ENCODE data around the gene HAT1.

Gene HAT1

GRCh38 chr2:171921970-171922229, 361 bp upstream of the HAT1 start:
- no peak for DNase-seq (ENCODE audit: low read depth)

GRCh38 chr2:171923206-171923605, 945 bp downstream of the HAT1 start:
- DNase-seq (ENCODE audit: low read depth) = no peak

- DNase-seq (ENCODE audit: low read depth) = no peak
Measured at GRCh38 chr2:171924170-171924942, 2.1 kb downstream of the HAT1 start.

GRCh38 chr2:171930385-171930784, 8.1 kb downstream of the HAT1 start:
- no peak for DNase-seq (ENCODE audit: low read depth)

DNA sequence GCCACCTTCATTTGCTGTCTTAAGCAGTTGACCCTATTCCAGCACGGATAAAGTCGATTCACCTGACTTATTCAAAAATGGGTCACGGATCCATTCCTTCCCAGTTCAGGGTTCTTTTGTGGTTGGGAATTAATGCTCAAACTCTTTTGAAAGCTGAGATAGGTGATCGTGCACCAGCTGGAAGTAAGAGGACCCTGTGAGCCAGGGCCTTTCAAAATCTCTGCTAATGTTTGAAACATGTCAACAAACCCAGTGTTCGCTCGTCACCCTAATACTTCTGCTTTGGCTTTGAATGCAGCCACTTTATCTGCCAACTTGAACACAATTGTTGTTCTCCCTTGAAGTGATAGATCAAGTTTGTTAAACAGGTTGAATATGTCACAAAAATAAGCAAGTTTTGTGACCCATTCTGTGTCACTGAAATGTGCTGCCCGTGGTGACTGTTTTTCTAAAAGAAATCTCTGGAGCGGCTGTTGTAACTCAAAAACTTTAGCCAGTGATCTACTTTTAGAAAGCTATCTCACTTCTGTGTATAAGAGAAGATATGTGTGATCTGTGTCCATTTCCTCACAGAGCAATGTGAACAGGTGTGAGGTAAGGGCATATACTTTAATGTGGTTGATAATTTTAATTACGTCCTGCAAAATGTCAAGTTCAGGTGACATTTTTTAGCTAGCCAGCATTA, 16.9 kb downstream of the HAT1 start:
- DNase-seq (ENCODE audit: low read depth) = no peak

DNA sequence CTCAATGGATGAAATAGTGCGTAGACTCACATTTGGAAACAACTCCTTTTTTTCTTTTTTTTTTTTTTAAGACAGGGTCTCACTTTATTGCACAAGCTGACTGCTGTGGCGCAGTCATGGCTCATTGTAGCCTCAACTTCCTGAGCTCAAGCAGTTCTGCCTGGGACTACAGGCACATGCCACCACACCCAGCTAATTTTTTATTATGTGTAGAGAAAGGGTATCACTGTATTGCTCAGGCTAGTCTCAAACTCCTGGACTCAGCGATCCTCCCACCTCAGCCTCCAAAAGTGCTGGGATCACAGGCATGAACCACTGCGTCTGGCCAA, 17.4 kb downstream of the HAT1 start:
- DNase-seq (ENCODE audit: low read depth) = no peak

- no peak for DNase-seq (ENCODE audit: low read depth)
Measured at GRCh38 chr2:171941316-171941699, 19.0 kb downstream of the HAT1 start.

- no peak for DNase-seq (ENCODE audit: low read depth)
Measured at GRCh38 chr2:171943869-171944268, 21.6 kb downstream of the HAT1 start.

- no peak for DNase-seq (ENCODE audit: low read depth)
Measured at GRCh38 chr2:171952276-171952675, 30.0 kb downstream of the HAT1 start.

DNA sequence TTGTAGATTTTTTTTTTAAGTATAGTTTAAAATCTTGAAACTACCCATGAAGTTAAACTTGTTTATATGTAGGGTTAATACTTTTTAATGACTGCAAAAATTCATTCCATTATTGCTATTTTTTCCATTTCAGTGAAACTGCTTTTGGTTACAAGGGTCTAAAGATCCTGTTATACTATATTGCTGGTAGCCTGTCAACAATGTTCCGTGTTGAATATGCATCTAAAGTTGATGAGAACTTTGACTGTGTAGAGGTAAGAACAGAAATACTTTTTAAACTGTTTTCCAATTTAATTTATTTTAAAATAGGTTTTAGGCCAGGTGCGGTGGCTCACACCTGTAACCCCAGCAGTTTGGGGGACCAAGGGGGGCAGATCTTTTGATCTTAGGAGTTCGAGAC, 30.5 kb downstream of the HAT1 start:
- DNase-seq (ENCODE audit: low read depth) = no peak

- no peak for DNase-seq (ENCODE audit: low read depth)
Measured at GRCh38 chr2:171956135-171956825, 34.0 kb downstream of the HAT1 start.

DNA sequence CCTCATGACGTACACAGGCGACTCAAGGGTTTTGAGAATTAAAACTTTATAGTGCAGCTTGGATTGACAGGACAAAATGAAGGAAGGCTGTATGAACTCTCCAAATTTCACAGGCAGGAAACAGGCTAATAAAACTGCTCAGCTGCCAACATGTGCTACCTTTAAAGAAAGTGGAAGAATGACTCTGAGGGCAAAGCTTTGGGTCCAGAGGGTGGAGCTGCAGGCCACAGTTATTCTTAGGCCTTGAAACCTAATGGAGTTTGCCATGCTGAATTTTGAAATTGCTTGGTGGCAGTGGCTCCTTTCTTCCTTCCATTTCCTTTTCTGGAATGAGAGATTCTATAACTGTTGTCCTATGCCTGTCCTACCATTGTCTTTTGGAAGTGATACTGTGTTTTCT, 34.8 kb downstream of the HAT1 start:
- DNase-seq (ENCODE audit: low read depth) = no peak

DNA sequence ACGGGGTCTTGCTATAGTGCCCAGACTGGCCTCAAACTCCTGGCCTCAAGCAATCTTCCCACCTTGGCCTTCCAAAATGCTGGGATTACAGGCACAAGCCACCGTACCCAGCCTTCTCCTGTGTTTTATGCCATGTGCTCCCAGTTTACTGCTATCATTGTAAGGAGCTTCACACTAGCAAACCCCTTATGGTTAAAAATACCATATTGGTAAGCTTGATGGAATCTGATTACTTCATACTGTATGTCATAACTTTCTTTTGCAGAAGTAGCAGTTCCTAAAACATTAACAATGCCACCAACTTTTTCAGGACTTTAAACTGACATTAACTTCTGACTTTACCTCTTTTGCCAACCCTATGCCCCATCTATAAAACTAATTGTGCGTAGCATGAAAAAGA, 36.2 kb downstream of the HAT1 start:
- no peak for DNase-seq (ENCODE audit: low read depth)

DNA sequence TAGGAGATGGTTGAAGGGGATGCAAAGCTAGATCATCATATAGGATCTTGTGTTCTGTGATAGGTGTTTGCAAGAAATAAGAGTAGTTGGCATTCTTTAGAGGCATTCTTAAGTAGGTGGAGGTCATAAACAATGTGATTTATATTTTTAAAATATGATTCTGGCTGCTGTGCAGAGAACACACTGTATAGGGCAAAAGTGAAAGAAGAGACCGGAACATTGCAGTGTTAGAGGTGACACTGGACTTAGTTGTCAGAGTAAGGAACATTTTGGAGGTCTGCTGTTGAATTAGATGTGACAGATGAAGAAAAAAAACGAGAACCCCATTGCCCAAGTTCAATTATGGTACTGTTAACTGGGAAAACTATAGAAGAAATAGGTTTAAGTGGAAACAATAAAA, 37.7 kb downstream of the HAT1 start:
- DNase-seq (ENCODE audit: low read depth) = no peak

DNA sequence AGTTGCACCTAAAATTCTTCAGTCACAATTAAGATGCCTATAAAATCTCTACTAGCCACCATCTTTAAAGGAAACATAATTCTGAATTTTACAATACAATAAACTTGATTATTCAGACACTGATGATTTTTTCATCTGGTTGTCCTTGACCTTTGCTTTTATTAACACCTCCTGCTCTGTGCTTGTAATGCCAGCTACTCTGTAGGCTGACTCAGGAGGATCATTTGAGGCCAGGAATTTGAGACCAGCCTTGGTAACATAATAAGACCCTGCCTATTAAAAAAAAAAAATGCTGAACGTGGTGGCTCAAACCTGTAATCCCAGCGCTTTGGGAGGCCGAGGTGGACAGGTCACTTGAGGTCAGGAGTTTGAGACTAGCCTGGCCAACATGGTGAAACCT, 38.3 kb downstream of the HAT1 start:
- no peak for DNase-seq (ENCODE audit: low read depth)

DNA sequence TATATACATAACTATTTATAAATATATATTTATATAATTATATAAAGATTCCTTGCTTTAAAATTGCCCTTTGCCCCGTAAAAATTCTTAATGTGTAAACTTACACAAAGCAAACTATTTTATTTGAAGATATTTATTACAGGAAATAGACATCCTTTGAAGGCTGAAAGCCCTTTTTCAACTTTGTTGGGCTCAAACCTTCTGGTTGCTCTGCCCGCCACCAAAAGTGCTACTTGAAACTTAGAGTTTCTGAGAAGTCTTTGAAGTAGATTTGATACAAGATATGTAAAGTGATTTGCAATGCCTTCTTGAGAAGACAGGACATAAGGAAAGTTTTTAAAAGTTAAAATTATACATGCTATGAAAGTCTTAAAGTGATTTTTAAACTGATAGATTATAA, 40.9 kb downstream of the HAT1 start:
- DNase-seq (ENCODE audit: low read depth) = no peak

DNA sequence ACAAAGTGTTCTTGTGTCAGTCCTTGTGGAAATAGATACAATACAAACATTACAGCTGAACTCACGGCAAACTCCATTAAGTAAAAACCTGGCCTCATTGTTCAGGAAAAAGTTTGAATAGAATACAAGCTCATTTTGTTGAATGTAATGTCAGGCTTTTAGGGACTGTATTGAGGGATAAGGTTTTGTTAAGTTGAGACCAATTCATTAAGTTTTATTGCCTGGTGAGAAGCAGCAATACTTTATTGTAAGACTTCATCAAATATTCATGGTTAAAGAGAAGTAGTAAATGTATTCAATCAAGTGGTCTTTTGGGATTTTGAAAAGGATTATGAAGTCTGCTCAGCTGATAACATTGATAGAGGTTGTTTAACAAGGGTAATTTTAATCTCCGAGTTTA, 42.0 kb downstream of the HAT1 start:
- no peak for DNase-seq (ENCODE audit: low read depth)

- no peak for DNase-seq (ENCODE audit: low read depth)
Measured at GRCh38 chr2:171965238-171965637, 43.0 kb downstream of the HAT1 start.

DNA sequence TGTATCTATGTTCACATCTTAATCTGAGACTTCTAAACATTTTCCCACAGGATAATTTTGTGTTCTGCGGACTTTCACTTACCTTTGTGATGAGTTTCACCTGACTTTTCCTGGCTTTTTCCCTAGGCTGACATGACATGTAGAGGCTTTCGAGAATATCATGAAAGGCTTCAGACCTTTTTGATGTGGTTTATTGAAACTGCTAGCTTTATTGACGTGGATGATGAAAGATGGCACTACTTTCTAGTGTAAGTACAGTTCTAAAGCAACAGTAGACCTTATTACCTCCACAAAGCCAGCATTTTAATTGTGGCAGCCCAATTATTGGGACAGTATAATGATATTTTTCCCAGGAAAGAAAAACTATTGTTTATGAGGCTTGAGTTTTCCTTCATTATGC, 43.4 kb downstream of the HAT1 start:
- no peak for DNase-seq (ENCODE audit: low read depth)

DNA sequence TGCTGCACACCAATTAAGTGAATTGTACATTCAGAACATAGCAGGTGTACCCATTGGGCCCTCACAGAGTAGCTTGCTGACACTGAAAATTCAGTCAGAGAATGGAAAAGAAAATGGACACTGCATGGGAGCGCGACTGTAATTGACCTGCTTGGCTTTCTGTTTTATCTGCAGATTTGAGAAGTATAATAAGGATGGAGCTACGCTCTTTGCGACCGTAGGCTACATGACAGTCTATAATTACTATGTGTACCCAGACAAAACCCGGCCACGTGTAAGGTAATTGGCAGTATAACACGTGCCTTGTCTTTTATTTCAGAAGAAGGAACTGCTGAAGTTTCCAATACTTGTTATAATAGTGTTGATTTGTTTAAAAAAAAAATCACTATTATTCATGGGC, 44.0 kb downstream of the HAT1 start:
- DNase-seq (ENCODE audit: low read depth) = no peak

DNA sequence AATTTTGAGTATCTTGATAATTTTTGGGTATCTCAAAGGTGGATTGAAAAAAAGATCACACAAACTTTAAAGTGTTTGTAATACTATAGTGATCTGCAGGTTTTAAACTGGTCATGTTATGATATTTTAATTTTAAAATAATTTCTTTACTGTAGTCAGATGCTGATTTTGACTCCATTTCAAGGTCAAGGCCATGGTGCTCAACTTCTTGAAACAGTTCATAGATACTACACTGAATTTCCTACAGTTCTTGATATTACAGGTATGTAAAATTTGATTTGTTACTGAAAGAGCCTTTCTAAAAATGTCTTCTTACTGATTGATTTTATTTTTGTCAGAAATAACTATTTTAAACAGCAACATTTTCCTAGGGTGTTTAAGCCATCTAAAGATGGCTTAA, 44.4 kb downstream of the HAT1 start:
- DNase-seq (ENCODE audit: low read depth) = no peak

- no peak for DNase-seq (ENCODE audit: low read depth)
Measured at GRCh38 chr2:171968509-171968908, 46.2 kb downstream of the HAT1 start.

DNA sequence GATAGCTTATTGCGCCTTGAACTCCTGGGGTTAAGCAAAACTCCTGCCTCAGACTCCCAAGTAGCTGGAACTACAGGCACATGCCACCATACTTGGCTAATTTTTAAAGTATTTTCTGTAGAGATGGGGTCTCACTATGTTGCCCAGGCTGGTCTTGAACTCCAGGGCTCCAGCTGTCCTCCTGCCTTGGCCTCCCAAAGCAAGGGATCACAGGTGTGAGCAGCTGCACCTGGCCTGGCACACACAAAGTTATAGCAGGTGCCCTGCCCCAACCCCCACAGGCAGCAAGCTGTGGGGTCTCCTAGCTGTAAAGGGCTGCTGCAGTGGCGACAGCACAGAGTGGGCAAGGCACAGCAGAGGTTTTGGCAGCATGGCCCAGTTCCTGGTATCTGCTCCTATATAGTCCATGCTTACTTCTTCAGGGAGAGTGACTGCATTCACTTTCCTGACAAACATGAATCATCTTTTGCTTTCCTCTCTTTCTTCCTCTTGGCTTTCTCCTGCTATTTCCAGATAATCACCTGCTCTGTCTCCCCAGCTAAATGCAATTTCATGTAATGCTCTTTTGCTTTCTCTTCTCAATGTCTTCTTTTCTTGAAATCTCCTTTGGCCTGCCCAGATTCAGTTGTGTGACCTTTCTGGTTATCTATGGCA, 50.2 kb downstream of the HAT1 start:
- DNase-seq (ENCODE audit: low read depth) = no peak
